OCI-LY1 (cell line): ENCODE data around the gene SH2D6.
"Not testable (repeated sequence)": the region's sequence is repeated elsewhere in the genome, so short reads cannot be mapped to it uniquely, and the experiment has no call there.

Experiments
- H2AFZ ChIP-seq: fragments of 200-600 bp; sonication (generic), shearing (Covaris generic); 2 replicates; pipeline ENCODE4 v1.6.0; 2014; ENCODE audit warnings: antibody characterized with exemption, mild to moderate bottlenecking, low read length
- H3F3A ChIP-seq: fragments of 200-600 bp; sonication (generic), shearing (Covaris generic); 2 replicates; pipeline ENCODE4 v1.6.0; 2014; ENCODE audit warnings: mild to moderate bottlenecking, antibody characterized with exemption, low read length, moderate library complexity; ENCODE audit not compliant: insufficient read depth
- H3K27ac ChIP-seq: fragments of 200-600 bp; sonication (generic); 2 replicates; pipeline ENCODE4 v1.5.1; 2014; ENCODE audit warnings: low read length, mixed run types, mild to moderate bottlenecking, low read depth; ENCODE audit not compliant: poor library complexity, severe bottlenecking
- H3K27me3 ChIP-seq: fragments of 200-600 bp; sonication (generic); 2 replicates; pipeline ENCODE4 v1.6.0; 2014; ENCODE audit warnings: antibody characterized with exemption, mild to moderate bottlenecking, low read length, moderate library complexity; ENCODE audit not compliant: insufficient read depth
- H3K36me3 ChIP-seq: fragments of 200-600 bp; sonication (generic); 2 replicates; pipeline ENCODE4 v1.6.1; 2014; ENCODE audit warnings: mild to moderate bottlenecking, antibody characterized with exemption, low read length, moderate library complexity, mixed read lengths; ENCODE audit not compliant: insufficient read depth
- H3K4me1 ChIP-seq: fragments of 200-600 bp; sonication (generic); 2 replicates; pipeline ENCODE4 v1.5.1; 2014; ENCODE audit warnings: mild to moderate bottlenecking, low read length, moderate library complexity; ENCODE audit not compliant: insufficient read depth, severe bottlenecking
- H3K4me2 ChIP-seq: fragments of 200-600 bp; sonication (generic), shearing (Covaris generic); 2 replicates; pipeline ENCODE4 v1.6.1; 2014; ENCODE audit warnings: low read length
- H3K4me3 ChIP-seq: fragments of 200-600 bp; sonication (generic); 2 replicates; pipeline ENCODE4 v1.5.1; 2014; ENCODE audit warnings: low read length, low read depth, mild to moderate bottlenecking, mixed read lengths; ENCODE audit not compliant: poor library complexity, severe bottlenecking
- H3K79me2 ChIP-seq: fragments of 200-600 bp; shearing (Covaris generic); 2 replicates; pipeline ENCODE4 v1.6.1; 2016; ENCODE audit warnings: mixed run types, low read length, mixed read lengths; ENCODE audit not compliant: insufficient read depth
- H3K9ac ChIP-seq: fragments of 200-600 bp; sonication (generic), shearing (Covaris generic); 2 replicates; pipeline ENCODE4 v1.6.1; 2014; ENCODE audit warnings: mild to moderate bottlenecking, low read length, mixed read lengths
- H3K9me2 ChIP-seq: fragments of 200-600 bp; sonication (generic), shearing (Covaris generic); 2 replicates; pipeline ENCODE4 v1.6.1; 2014; ENCODE audit warnings: low read depth, mild to moderate bottlenecking, low read length, mixed read lengths
- H3K9me3 ChIP-seq: fragments of 200-600 bp; shearing (Covaris generic); 2 replicates; pipeline ENCODE4 v1.6.1; 2014; ENCODE audit warnings: low read length, mixed read lengths
- H4K20me1 ChIP-seq: fragments of 200-600 bp; sonication (generic), shearing (Covaris generic); 2 replicates; pipeline ENCODE4 v1.6.0; 2016; ENCODE audit warnings: mild to moderate bottlenecking, low read length; ENCODE audit not compliant: insufficient read depth
- CTCF ChIP-seq: fragments of 200-600 bp; sonication (generic), shearing (Covaris generic); IDR thresholded peaks from 2 replicates; pipeline ENCODE4 v1.5.1; 2017; ENCODE audit warnings: mild to moderate bottlenecking, antibody characterized with exemption, low read length, moderate library complexity, mixed read lengths
- EZH2 ChIP-seq: fragments of 200-600 bp; sonication (generic), shearing (Covaris generic); IDR thresholded peaks from 2 replicates; pipeline ENCODE4 v1.8.0; 2017; ENCODE audit warnings: borderline replicate concordance, mixed run types, mild to moderate bottlenecking, antibody characterized with exemption, low read length, moderate library complexity, mixed read lengths

SH2D6 gene

GRCh38 chr2:85477884-85478283 is 59.4 kb downstream of the SH2D6 start:
- TF ChIP-seq CTCF, result no peak
- Histone ChIP-seq H3K27me3 (no peaks in the 10 kb centered on the region), H3K79me2 (no peaks in the 10 kb centered on the region), H3K36me3 (no peaks in the 10 kb centered on the region), H4K20me1 (no peaks in the 10 kb centered on the region), H3F3A (no peaks in the 10 kb centered on the region), H3K27ac (no peak overlapping the region), H3K9me3 (no peaks in the 10 kb centered on the region), H2AFZ (no peak overlapping the region), H3K4me2 (no peak overlapping the region), H3K9ac (no peak overlapping the region), H3K9me2 (no peaks in the 10 kb centered on the region), H3K4me3 (no peak overlapping the region), H3K4me1 (no peaks in the 10 kb centered on the region)

- Histone ChIP-seq H3K4me1 (no peaks in the 10 kb centered on the region), H3F3A (no peaks in the 10 kb centered on the region), H3K4me2 (no peak overlapping the region), H3K9me3 (no peaks in the 10 kb centered on the region), H3K27me3 (no peaks in the 10 kb centered on the region), H3K9ac (no peak overlapping the region), H3K9me2 (no peaks in the 10 kb centered on the region), H3K27ac (no peak overlapping the region), H3K36me3 (no peaks in the 10 kb centered on the region), H4K20me1 (no peaks in the 10 kb centered on the region), H2AFZ (no peak overlapping the region), H3K79me2 (no peaks in the 10 kb centered on the region), H3K4me3 (no peak overlapping the region)
- TF ChIP-seq CTCF, result no peak
- TF ChIP-seq EZH2, result no peak
Observed at GRCh38 chr2:85481818-85482777, 63.6 kb downstream of the SH2D6 start.

GRCh38 chr2:85484615-85485014 is 66.1 kb downstream of the SH2D6 start:
- not testable (repeated sequence) for H3K4me3 ChIP-seq, H3K9ac ChIP-seq, H3K36me3 ChIP-seq, H3K27me3 ChIP-seq, H3K27ac ChIP-seq, H3K9me2 ChIP-seq, H2AFZ ChIP-seq, H3K4me2 ChIP-seq, H3K4me1 ChIP-seq, H3F3A ChIP-seq, H3K79me2 ChIP-seq, H3K9me3 ChIP-seq, H4K20me1 ChIP-seq

DNA sequence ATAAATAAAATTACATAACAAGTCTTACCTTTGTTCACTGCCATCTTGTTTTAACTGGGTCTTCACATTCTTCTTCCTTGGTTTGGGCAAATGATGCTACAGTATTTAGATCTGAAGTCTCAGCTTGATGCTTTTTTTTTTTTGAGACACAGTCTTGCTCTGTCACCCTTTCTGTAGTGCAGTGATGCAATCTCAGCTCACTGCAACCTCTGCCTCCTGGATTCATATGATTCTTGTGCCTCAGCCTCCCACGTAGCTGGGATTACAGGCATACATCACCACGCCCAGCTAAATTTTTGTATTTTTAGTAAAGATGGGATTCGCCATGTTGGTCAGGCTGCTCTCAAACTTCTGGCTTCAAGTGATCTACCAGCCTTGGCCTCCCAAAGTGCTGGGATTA is 67.3 kb downstream of the SH2D6 start:
- Histone ChIP-seq H3K4me2 (no peak overlapping the region), H2AFZ (no peak overlapping the region), H3K4me3 (no peak overlapping the region), H3K9me2 (no peaks in the 10 kb centered on the region), H4K20me1 (no peaks in the 10 kb centered on the region), H3K27me3 (no peaks in the 10 kb centered on the region), H3F3A (no peaks in the 10 kb centered on the region), H3K36me3 (no peaks in the 10 kb centered on the region), H3K9me3 (no peaks in the 10 kb centered on the region), H3K4me1 (no peaks in the 10 kb centered on the region), H3K9ac (no peak overlapping the region), H3K27ac (no peak overlapping the region), H3K79me2 (no peaks in the 10 kb centered on the region)
- TF ChIP-seq CTCF, result no peak
- no peak for TF ChIP-seq EZH2
